MCF 10A (cell line): ENCODE data around the gene IHH. TPM values are rescaled to one million over a fixed set of nuclear protein-coding genes. Genes with fewer than 3 reads are reported as not detected.
A peak's percentile ranks its signal among the peaks of the same experiment; 100 is the strongest.

Experiments
- BruUV-seq: library from RNA; stranded (reverse); fragments of 400-500 nt; replicated peaks from 2 replicates; lab custom pipeline; 2021; lab: Mats Ljungman, UMichigan
- CTCF ChIA-PET: fragments of 300-600 bp; sonication (Branson Sonifier 250); formaldehyde crosslinking; extraction: SDS; loops from one replicate; lab custom pipeline; 2021; ENCODE audit warnings: antibody characterized with exemption, inconsistent platforms; lab: Yijun Ruan, JAX
- POLR2A ChIA-PET: fragments of 300-600, 350-650 bp; sonication (Branson Sonifier 250); formaldehyde crosslinking; extraction: SDS; loops from one replicate; lab custom pipeline; 2020; ENCODE audit warnings: antibody characterized with exemption, inconsistent platforms; lab: Yijun Ruan, JAX
- DNase-seq: peaks from one replicate; pipeline ENCODE4 v3.0.0-alpha.2; 2018; ENCODE audit not compliant: unreplicated experiment
- H3K27ac Mint-ChIP-seq: one replicate; pipeline ENCODE4 v1.8.0; 2022; ENCODE audit warnings: mild to moderate bottlenecking, low read depth, mixed read lengths; ENCODE audit not compliant: unreplicated experiment
- H3K27me3 Mint-ChIP-seq: one replicate; pipeline ENCODE4 v1.8.0; 2022; ENCODE audit warnings: mixed read lengths; ENCODE audit not compliant: insufficient read depth, unreplicated experiment
- H3K36me3 Mint-ChIP-seq: one replicate; pipeline ENCODE4 v1.8.0; 2022; ENCODE audit warnings: mild to moderate bottlenecking, moderate library complexity, mixed read lengths; ENCODE audit not compliant: insufficient read depth, unreplicated experiment
- H3K4me1 Mint-ChIP-seq: one replicate; pipeline ENCODE4 v1.8.0; 2022; ENCODE audit warnings: mixed read lengths; ENCODE audit not compliant: insufficient read depth, unreplicated experiment
- H3K4me3 Mint-ChIP-seq: one replicate; pipeline ENCODE4 v1.8.0; 2022; ENCODE audit warnings: mild to moderate bottlenecking, moderate library complexity, mixed read lengths; ENCODE audit not compliant: unreplicated experiment
- H3K9me3 Mint-ChIP-seq: one replicate; pipeline ENCODE4 v1.8.0; 2022; ENCODE audit warnings: mixed read lengths; ENCODE audit not compliant: unreplicated experiment
- CTCF ChIP-seq: fragments of 200-600 bp; IDR thresholded peaks from one replicate; pipeline ENCODE4 v1.8.0; 2022; ENCODE audit warnings: antibody characterized with exemption, mild to moderate bottlenecking; ENCODE audit not compliant: unreplicated experiment
- intact Hi-C: fragments of 100-400 bp; cut with micrococcal nuclease; formaldehyde crosslinking; loops from 2 replicates; pipeline ENCODE4 v1.14.1; 2022
- total RNA-seq: library from RNA; stranded (reverse); gene quantifications from 2 replicates; pipeline ENCODE4 v1.2.3, GENCODE V29; 2022

The IHH gene
- total RNA-seq, 1 experiment from 2014 or later, result not detected

- H3K36me3 Mint-ChIP-seq, result no peaks in the 10 kb centered on the region
- DNase-seq, result no peak
- peaks cover 92% of the 10 kb centered on the region for H3K27me3 Mint-ChIP-seq
- intact Hi-C loops, result no loop called here
- no peaks in the 10 kb centered on the region for H3K9me3 Mint-ChIP-seq
- POLR2A ChIA-PET, result interaction anchor here (0.7 to 1.5 kb wide), 2 partner anchors 105 to 203 kb away, joined by 3 to 4 read pairs; partner anchors contain the start of genes GLB1L and STK16
- H3K27ac Mint-ChIP-seq, result no peak overlapping the region
- TF ChIP-seq CTCF, result no peak
- H3K4me1 Mint-ChIP-seq, result peaks cover 6% of the 10 kb centered on the region
- CTCF ChIA-PET, result interaction anchor here (0.7 to 2.3 kb wide), 9 partner anchors 12 to 642 kb away, joined by 3 to 15 read pairs (median 4); no protein-coding TSS in a partner anchor
- no TSS peak for BruUV-seq
- H3K4me3 Mint-ChIP-seq, result no peak overlapping the region
Measured at GRCh38 chr2:219042157-219042556, 18.6 kb downstream of the IHH start.

- Mint-ChIP-seq H3K9me3 (no peaks in the 10 kb centered on the region), H3K4me1 (peaks cover 6% of the 10 kb centered on the region), H3K27ac (no peak within 1 kb of the TSS), H3K27me3 (peaks cover 86% of the 10 kb centered on the region), H3K36me3 (no peaks in the 10 kb centered on the region), H3K4me3 (peak within 1 kb of the TSS; percentile 72)
- intact Hi-C loops, result no loop called here
- ChIA-PET POLR2A (interaction anchor here (0.6 to 1.5 kb wide), 4 partner anchors 12 to 204 kb away, joined by 3 to 4 read pairs (median 4); partner anchors contain the start of genes GLB1L and STK16), CTCF (interaction anchor here (0.6 to 2.3 kb wide), 16 partner anchors 9 to 364 kb away, joined by 3 to 15 read pairs (median 4); no protein-coding TSS in a partner anchor)
- no peak for TF ChIP-seq CTCF
- no peak for DNase-seq
- BruUV-seq, result no TSS peak
Measured at GRCh38 chr2:219041252-219041651, 19.5 kb downstream of the IHH start, which contains the start of gene CFAP65. Gene CFAP65 (minus strand): TSS chr2:219041516. CDS start chr2:219039048, 2,468 bp downstream.

GRCh38 chr2:219038600-219038999, 22.1 kb downstream of the IHH start:
- Mint-ChIP-seq H3K4me1 (peaks cover 6% of the 10 kb centered on the region), H3K27me3 (peaks cover 94% of the 10 kb centered on the region), H3K36me3 (no peaks in the 10 kb centered on the region), H3K4me3 (no peak overlapping the region), H3K27ac (no peak overlapping the region), H3K9me3 (no peaks in the 10 kb centered on the region)
- intact Hi-C loops, result no loop called here
- DNase-seq, result no peak
- ChIA-PET CTCF (interaction anchor here (0.6 to 2.8 kb wide), 7 partner anchors 10 to 413 kb away, joined by 3 to 22 read pairs (median 4); no protein-coding TSS in a partner anchor), POLR2A (no interaction called here)
- BruUV-seq, result no TSS peak
- no peak for TF ChIP-seq CTCF

- intact Hi-C loops, result no loop called here
- H3K4me1 Mint-ChIP-seq, result peaks cover 6% of the 10 kb centered on the region
- peaks cover 94% of the 10 kb centered on the region for H3K27me3 Mint-ChIP-seq
- H3K9me3 Mint-ChIP-seq, result no peaks in the 10 kb centered on the region
- no peak for TF ChIP-seq CTCF
- no peak overlapping the region for H3K4me3 Mint-ChIP-seq
- ChIA-PET CTCF (interaction anchor here (0.6 to 2.8 kb wide), 7 partner anchors 9 to 122 kb away, joined by 3 to 22 read pairs (median 4); no protein-coding TSS in a partner anchor), POLR2A (no interaction called here)
- no peak for DNase-seq
- H3K27ac Mint-ChIP-seq, result no peak overlapping the region
- BruUV-seq, result no TSS peak
- H3K36me3 Mint-ChIP-seq, result no peaks in the 10 kb centered on the region
Measured at GRCh38 chr2:219037783-219038499, 22.8 kb downstream of the IHH start.
